Endothelial cell (in vitro differentiated cells): Measurements from ENCODE around the gene TMEM50B. TPM values are rescaled to one million over a fixed set of nuclear protein-coding genes. Genes with fewer than 3 reads are reported as not detected.
"Not testable (repeated sequence)": the region's sequence is repeated elsewhere in the genome, so short reads cannot be mapped to it uniquely, and the experiment has no call there.

Experiments
- DNase-seq: peaks from one replicate; pipeline ENCODE4 v3.0.0; 2021; ENCODE audit warnings: low spot score
- H3K27ac Mint-ChIP-seq: one replicate; pipeline ENCODE4 v1.8.0; 2021; ENCODE audit warnings: mixed read lengths, inconsistent platforms; ENCODE audit not compliant: unreplicated experiment
- H3K27me3 Mint-ChIP-seq: one replicate; pipeline ENCODE4 v1.8.0; 2021; ENCODE audit warnings: mild to moderate bottlenecking, moderate library complexity, mixed read lengths, inconsistent platforms; ENCODE audit not compliant: unreplicated experiment
- H3K36me3 Mint-ChIP-seq: one replicate; pipeline ENCODE4 v1.8.0; 2021; ENCODE audit warnings: mild to moderate bottlenecking, low read depth, mixed read lengths, inconsistent platforms; ENCODE audit not compliant: unreplicated experiment
- H3K4me1 Mint-ChIP-seq: one replicate; pipeline ENCODE4 v1.8.0; 2021; ENCODE audit warnings: mild to moderate bottlenecking, mixed read lengths, inconsistent platforms; ENCODE audit not compliant: unreplicated experiment
- H3K4me3 Mint-ChIP-seq: one replicate; pipeline ENCODE4 v1.8.0; 2021; ENCODE audit warnings: mild to moderate bottlenecking, mixed read lengths, inconsistent platforms; ENCODE audit not compliant: unreplicated experiment
- H3K9me3 Mint-ChIP-seq: one replicate; pipeline ENCODE4 v1.8.0; 2021; ENCODE audit warnings: mixed read lengths, inconsistent platforms; ENCODE audit not compliant: unreplicated experiment
- CTCF ChIP-seq: fragments of 200-600 bp; sonication (generic); IDR thresholded peaks from one replicate; pipeline ENCODE4 v1.5.0; 2021; ENCODE audit warnings: antibody characterized with exemption; ENCODE audit not compliant: unreplicated experiment
- total RNA-seq: library from RNA; stranded (reverse); fragmentation: NEBNext Ultra II Directional; extraction: Animal tissue kit (Norgen Biotek cat#: 25700); gene quantifications from one replicate; pipeline ENCODE4 v1.2.1, GENCODE V29; 2021; ENCODE audit not compliant: unreplicated experiment

Gene TMEM50B
- total RNA-seq, 1 donor from 2014 or later: 35.5 TPM

GRCh38 chr21:33449616-33450015 lies 30.2 kb downstream of the TMEM50B start:
- Mint-ChIP-seq H3K4me3 (no peak overlapping the region), H3K9me3 (no peaks in the 10 kb centered on the region), H3K36me3 (peaks cover 4% of the 10 kb centered on the region), H3K27me3 (no peaks in the 10 kb centered on the region), H3K4me1 (no peaks in the 10 kb centered on the region), H3K27ac (no peak overlapping the region)
- TF ChIP-seq CTCF: no peak
- no peak for DNase-seq

GRCh38 chr21:33446620-33447019 lies 33.2 kb downstream of the TMEM50B start:
- not testable (repeated sequence) for DNase-seq, H3K4me3 Mint-ChIP-seq, H3K4me1 Mint-ChIP-seq, H3K36me3 Mint-ChIP-seq, H3K27ac Mint-ChIP-seq, H3K9me3 Mint-ChIP-seq, H3K27me3 Mint-ChIP-seq

GRCh38 chr21:33444499-33444898 lies 35.3 kb downstream of the TMEM50B start:
- H3K4me3 Mint-ChIP-seq: no peak overlapping the region
- H3K4me1 Mint-ChIP-seq: no peaks in the 10 kb centered on the region
- no peak overlapping the region for H3K27ac Mint-ChIP-seq
- H3K27me3 Mint-ChIP-seq: no peaks in the 10 kb centered on the region
- H3K36me3 Mint-ChIP-seq: no peaks in the 10 kb centered on the region
- DNase-seq: no peak
- TF ChIP-seq CTCF: no peak
- H3K9me3 Mint-ChIP-seq: no peaks in the 10 kb centered on the region

GRCh38 chr21:33443194-33443593 lies 36.6 kb downstream of the TMEM50B start:
- no peak overlapping the region for H3K4me3 Mint-ChIP-seq
- H3K4me1 Mint-ChIP-seq: no peaks in the 10 kb centered on the region
- no peak for DNase-seq
- TF ChIP-seq CTCF: no peak
- H3K36me3 Mint-ChIP-seq: no peaks in the 10 kb centered on the region
- no peak overlapping the region for H3K27ac Mint-ChIP-seq
- H3K9me3 Mint-ChIP-seq: no peaks in the 10 kb centered on the region
- no peaks in the 10 kb centered on the region for H3K27me3 Mint-ChIP-seq

- H3K36me3 Mint-ChIP-seq: no peaks in the 10 kb centered on the region
- no peak for TF ChIP-seq CTCF
These were observed 38.0 kb downstream of the TMEM50B start for GRCh38 chr21:33441489-33442477.

More at GRCh38 chr21:33441489-33442477, 38.0 kb downstream of the TMEM50B start:
- no peak overlapping the region for H3K27ac Mint-ChIP-seq
- H3K4me1 Mint-ChIP-seq: no peaks in the 10 kb centered on the region
- no peaks in the 10 kb centered on the region for H3K27me3 Mint-ChIP-seq
- DNase-seq: no peak
- H3K4me3 Mint-ChIP-seq: no peak overlapping the region
- H3K9me3 Mint-ChIP-seq: no peaks in the 10 kb centered on the region
